GM18505 (cell line): ENCODE measurements around the gene LASP1NB.
"Not testable (repeated sequence)": the region's sequence is repeated elsewhere in the genome, so short reads cannot be mapped to it uniquely, and the experiment has no call there.

Experiments used
- ATAC-seq: cut with Tn5 transposase; IDR thresholded peaks from one replicate; pipeline ENCODE4 v1.9.1; 2021; ENCODE audit not compliant: unreplicated experiment
- POLR2A ChIP-seq: IDR thresholded peaks from 4 replicates; pipeline ENCODE4 v1.6.1; 2011; ENCODE audit warnings: borderline replicate concordance; ENCODE audit not compliant: insufficient read depth, insufficient read length; ENCODE audit errors: extremely low read depth

Gene LASP1NB

DNA sequence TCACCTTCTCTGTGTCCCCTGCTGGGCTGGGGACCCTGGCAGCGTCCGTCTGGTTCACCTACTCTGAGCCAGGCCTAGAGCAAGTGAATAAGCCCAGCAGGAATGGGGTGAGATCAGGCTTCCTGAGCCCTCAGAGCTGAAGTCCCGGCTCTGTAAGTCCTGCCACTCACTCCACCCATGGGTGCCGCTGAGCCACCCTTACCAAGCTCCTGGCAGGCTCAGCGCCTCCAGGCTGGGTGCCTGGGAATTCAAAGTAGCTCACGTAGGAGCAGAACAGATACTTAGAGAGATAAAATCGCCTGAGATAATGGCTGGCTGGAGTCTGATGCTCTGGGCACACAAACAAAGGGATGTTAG lies 9.8 kb upstream of the LASP1NB start:
- TF ChIP-seq POLR2A: no peak
- no peak for ATAC-seq

DNA sequence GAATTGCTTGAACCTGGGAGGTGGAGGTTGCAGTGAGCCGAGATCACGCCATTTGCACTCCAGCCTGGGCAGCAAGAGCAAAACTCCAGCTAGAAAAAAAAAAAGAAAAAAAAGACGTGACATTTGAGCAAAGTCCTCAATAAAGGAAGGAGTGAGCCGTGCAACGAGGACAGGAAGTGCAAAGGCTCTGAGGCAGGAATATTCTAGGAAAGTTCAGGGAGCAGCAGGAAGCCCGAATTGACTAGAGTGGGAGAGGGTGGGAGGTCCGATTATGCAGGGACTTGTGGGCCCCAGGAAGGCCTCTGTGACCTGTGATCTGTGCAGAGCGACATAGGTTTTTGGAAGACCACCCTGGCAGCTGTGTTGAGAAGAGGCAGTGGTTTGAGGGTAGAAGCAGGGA lies 8.6 kb upstream of the LASP1NB start:
- no peak for ATAC-seq
- no peak for TF ChIP-seq POLR2A

DNA sequence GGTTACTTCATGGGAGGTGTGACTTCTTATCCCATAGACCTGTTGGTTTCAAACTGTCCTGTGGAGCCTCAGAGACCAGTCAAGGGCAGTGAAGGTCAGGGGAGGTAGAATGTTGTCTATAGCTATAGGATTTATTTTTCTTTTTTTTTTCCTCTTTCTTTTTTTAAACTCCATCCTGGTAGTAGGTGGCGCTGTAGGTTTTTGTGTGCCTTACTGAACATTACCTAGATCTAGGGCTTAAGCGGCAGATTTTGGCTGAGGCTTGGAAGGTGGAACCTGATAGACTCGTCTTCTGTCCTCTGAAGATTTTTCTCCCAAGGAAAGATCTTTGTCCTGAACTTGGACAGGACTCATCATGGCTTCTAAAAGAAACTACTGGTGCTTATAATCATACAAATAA lies 8.2 kb upstream of the LASP1NB start:
- no peak for TF ChIP-seq POLR2A
- no peak for ATAC-seq

DNA sequence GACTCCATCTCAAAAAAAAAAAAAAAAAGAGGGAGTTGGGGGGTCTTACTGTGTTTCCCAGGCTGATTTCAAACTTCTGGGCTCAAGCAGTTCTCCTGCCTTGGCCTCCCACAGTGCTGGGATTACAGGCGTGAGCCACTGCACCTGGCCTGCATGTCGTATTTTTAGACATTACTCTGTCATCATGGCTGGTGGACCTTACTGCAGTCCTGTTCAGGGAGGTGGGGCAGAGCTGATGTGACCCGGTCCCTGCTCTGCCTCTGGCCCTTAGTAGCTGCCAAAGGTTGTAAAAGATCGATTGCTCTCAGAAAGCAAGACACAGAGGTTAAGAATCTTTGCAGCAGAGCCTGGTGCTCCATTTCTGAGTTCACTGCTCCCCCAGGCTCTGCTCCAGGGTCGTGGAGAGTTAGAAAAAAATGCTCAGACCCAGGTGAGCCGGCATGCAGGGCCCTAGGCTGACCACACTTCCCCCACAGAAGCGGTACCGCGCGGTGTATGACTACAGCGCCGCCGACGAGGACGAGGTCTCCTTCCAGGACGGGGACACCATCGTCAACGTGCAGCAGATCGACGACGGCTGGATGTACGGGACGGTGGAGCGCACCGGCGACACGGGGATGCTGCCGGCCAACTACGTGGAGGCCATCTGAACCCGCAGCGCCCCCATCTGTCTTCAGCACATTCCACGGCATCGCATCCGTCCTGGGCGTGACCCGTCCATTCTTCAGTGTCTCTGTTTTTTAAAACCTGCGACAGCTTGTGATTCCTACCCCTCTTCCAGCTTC lies 7.1 kb upstream of the LASP1NB start:
- TF ChIP-seq POLR2A: no peak
- no peak for ATAC-seq

DNA sequence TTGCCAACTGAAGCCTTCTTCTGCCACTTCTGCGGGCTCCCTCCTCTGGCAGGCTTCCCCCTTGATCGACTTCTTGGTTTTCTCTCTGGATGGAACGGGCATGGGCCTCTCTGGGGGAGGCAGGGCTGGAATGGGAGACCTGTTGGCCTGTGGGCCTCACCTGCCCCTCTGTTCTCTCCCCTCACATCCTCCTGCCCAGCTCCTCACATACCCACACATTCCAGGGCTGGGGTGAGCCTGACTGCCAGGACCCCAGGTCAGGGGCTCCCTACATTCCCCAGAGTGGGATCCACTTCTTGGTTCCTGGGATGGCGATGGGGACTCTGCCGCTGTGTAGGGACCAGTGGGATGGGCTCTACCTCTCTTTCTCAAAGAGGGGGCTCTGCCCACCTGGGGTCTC lies 6.5 kb upstream of the LASP1NB start:
- ATAC-seq: no peak
- no peak for TF ChIP-seq POLR2A

DNA sequence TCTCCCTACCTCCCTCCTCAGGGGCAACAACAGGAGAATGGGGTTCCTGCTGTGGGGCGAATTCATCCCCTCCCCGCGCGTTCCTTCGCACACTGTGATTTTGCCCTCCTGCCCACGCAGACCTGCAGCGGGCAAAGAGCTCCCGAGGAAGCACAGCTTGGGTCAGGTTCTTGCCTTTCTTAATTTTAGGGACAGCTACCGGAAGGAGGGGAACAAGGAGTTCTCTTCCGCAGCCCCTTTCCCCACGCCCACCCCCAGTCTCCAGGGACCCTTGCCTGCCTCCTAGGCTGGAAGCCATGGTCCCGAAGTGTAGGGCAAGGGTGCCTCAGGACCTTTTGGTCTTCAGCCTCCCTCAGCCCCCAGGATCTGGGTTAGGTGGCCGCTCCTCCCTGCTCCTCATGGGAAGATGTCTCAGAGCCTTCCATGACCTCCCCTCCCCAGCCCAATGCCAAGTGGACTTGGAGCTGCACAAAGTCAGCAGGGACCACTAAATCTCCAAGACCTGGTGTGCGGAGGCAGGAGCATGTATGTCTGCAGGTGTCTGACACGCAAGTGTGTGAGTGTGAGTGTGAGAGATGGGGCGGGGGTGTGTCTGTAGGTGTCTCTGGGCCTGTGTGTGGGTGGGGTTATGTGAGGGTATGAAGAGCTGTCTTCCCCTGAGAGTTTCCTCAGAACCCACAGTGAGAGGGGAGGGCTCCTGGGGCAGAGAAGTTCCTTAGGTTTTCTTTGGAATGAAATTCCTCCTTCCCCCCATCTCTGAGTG lies 5.9 kb upstream of the LASP1NB start:
- TF ChIP-seq POLR2A: no peak
- ATAC-seq: no peak

DNA sequence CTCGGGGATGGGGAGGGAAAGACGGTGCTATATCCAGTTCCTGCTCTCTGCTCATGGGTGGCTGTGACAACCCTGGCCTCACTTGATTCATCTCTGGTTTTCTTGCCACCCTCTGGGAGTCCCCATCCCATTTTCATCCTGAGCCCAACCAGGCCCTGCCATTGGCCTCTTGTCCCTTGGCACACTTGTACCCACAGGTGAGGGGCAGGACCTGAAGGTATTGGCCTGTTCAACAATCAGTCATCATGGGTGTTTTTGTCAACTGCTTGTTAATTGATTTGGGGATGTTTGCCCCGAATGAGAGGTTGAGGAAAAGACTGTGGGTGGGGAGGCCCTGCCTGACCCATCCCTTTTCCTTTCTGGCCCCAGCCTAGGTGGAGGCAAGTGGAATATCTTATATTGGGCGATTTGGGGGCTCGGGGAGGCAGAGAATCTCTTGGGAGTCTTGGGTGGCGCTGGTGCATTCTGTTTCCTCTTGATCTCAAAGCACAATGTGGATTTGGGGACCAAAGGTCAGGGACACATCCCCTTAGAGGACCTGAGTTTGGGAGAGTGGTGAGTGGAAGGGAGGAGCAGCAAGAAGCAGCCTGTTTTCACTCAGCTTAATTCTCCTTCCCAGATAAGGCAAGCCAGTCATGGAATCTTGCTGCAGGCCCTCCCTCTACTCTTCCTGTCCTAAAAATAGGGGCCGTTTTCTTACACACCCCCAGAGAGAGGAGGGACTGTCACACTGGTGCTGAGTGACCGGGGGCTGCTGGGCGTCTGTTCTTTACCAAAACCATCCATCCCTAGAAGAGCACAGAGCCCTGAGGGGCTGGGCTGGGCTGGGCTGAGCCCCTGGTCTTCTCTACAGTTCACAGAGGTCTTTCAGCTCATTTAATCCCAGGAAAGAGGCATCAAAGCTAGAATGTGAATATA lies 4.8 kb upstream of the LASP1NB start:
- TF ChIP-seq POLR2A: no peak
- ATAC-seq: no peak

DNA sequence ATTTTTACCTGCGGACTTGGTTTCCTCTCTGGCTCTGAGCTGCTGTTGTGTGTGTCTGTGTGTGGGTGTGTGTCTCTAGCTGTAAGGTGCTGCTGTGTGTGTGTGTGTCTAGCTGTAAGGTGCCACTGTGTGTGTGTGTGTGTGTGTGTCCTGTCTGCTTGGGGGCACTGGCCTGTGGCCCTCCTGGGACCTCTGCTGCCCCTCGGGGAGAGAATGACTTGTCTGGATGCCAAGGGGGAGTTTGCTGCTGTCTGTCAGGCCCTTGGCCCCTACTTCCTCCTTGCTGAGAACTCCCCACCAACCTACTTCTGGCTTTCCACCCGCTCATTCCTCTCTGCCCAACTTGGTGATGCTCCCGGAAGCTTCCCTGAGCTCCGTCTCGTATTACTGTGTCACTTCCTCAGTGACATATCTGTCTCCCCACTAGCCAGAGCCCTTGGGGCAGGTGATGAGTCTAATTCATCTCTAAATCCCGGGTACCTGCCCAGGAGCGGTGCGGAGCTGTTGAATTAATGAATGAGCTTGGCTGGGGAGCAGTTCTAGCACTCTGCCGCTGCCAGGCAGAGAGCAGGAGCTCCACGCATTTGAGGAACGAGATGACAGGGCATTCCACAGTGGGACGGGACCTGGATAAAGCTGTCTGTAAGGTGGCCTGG lies 3.5 kb upstream of the LASP1NB start:
- no peak for TF ChIP-seq POLR2A

DNA sequence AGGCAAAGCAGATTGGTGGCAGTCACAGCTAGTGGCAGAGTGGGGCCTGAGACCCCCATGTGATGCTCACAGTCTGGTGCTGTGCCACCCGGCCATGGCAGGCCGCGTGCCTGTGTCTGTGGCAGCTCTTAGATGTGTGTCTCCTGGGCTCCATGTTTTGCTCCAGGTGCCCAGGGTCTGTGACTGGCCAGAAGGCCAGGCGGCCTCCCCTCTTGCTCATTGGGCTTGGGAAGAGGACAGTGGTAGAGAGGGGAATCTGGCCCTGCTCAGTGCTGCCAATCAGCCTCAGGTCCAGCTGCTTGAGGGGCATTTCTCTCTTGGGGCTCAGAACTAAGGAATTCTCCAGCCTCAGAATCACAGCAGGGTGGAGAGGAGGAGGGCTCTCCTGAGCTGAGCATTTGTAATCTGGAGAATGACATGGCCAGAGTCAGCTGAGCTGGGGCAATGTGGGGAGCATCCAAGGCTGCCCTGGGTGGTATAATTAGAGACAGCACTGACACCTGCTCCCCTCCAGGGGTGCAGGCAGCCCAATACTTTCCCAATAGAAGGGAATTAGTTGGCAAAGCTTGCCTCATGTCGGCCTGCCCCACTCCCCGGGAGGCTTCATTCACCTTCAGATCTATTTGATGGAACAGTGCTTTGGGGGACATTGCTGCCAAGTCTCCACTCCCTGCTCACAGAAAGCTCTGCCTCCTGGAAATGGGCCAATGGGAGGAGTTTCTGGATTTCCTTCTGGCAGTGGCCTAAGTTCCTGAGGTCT lies 2.7 kb upstream of the LASP1NB start:
- TF ChIP-seq POLR2A: peak; percentile 24
- ATAC-seq: no peak

More for the DNA sequence above, 3.5 kb upstream of the LASP1NB start:
- no peak for ATAC-seq

DNA sequence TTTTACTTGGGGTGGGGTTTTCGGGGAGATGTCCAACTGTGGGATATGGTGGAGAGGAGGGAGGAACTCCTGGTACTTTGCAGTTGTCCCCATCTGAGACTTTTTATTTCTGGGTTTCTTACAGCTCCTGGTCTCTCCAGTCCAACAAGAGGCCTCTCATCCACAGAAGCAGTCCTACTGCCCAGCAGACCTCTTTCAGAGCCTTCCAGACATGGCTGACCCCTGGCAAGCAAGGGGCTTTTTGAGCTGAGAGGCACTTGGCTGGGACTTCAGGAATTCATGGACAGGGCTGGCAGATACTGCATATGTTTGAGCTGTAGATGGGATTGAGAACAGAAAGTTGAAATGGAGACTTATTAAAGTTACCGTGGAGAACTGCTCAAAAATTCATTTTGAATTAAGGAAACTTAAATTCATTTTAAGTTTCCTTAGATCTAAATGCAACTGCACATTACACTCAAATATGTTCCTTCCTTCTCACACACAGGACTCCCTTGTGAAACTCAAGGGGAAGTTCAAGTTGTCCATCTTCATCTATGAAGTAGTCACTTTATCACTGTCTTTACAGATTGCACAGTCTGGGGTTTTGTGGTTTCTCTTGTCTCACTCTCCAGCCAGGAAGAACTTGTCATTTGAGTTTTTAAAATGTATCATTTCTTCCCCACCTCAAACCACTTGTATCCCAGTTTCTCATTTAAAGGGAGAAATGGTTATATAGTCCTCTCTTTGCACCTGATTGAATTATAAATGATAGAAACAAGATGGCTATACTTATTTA lies 1.1 kb downstream of the LASP1NB start:
- TF ChIP-seq POLR2A: no peak
- ATAC-seq: no peak

DNA sequence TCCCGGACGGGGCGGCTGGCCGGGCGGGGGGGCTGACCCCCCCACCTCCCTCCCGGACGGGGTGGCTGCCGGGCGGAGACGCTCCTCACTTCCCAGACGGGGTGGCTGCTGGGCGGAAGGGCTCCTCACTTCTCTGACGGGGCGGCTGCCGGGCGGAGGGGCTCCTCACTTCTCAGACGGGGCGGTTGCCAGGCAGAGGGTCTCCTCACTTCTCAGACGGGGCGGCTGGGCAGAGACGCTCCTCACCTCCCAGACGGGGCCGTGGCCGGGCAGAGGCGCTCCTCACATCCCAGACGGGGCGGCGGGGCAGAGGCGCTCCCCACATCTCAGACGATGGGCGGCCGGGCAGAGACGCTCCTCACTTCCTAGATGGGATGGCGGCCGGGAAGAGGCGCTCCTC lies 5.4 kb downstream of the LASP1NB start:
- not testable (repeated sequence) for ATAC-seq

DNA sequence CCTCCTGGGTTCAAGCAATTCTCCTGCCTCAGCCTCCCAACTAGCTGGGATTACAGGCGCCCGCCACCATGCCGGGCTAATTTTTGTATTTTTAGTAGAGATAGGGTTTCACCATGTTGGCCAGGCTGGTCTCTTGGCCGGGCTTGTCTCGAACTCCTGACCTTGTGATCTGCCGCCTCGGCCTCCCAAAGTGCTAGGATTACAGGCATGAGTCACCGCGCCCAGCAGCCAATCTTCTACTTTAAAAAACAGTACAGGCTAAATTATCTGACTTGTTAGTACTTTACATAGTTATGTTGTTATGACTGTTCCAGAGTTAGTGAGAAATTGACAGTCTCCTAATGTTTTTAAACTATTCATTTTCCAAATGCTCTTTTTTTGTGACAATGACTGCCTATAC lies 8.5 kb downstream of the LASP1NB start:
- not testable (repeated sequence) for ATAC-seq

DNA sequence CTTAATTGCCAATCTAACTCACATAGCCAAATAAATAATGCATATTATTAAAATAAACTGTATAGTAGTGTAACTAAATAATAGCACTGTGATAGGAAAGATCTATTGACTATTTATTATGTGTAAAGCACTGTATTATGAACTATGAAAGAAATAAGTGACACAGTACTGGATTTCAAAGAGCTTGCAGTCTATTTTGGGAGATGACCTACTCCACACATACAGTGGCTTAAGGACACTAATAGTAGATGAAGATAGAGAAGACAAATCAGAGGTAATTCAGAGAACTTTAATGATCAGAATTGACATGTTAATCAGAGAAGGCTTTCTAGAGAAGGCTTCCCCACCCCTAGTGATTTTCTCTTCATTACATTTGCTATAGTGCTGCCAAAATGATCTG lies 14.6 kb downstream of the LASP1NB start:
- TF ChIP-seq POLR2A: no peak
- no peak for ATAC-seq
